ENCODE measurements around the gene SLC23A2.
"Not testable (repeated sequence)": the region's sequence is repeated elsewhere in the genome, so short reads cannot be mapped to it uniquely, and the experiment has no call there.

Gene SLC23A2

DNA sequence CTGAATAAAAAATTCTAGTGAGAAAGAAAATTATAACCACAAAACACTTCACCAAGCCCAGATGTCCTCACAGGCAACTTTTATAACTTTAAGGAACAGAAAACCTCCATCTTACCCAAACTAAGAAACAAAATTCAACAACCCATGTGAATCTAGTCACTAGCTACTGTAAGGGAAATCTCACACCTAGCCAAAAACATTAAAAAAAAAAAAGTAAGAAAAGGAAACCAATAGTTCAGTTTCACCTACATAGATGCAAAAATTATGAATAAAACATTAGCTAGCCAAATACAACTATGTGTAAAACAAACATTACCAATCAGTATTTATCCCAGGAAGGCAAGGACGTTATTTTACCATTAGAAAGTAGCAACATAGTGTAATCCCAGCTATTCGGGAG is 35.5 kb upstream of the SLC23A2 start:
- no peaks in the 10 kb centered on the region for H3K79me2 ChIP-seq (ENCODE audit: low read length)
- H3K27ac ChIP-seq (ENCODE audit: low read length) = peak overlapping the region; percentile 19; the same call in 1 of the 2 replicates
- H3K9ac ChIP-seq (ENCODE audit: low read length) = 0 out of 2 replicates have a peak overlapping the region, but pooled peaks have one; percentile 5
- no peaks in the 10 kb centered on the region for H3K9me3 ChIP-seq (ENCODE audit: insufficient read depth, low read length)
- H3K4me2 ChIP-seq (ENCODE audit: low read length) = peak overlapping the region; percentile 63
- H2AFZ ChIP-seq (ENCODE audit: low read depth, low read length) = no peak overlapping the region
- peaks cover 36% of the 10 kb centered on the region for H3K4me1 ChIP-seq (ENCODE audit: low read length)
- no peaks in the 10 kb centered on the region for H4K20me1 ChIP-seq (ENCODE audit: insufficient read depth, low read length)
- H3K36me3 ChIP-seq (replicated peaks; ENCODE audit: low read depth, low read length) = no peaks in the 10 kb centered on the region
- H3K27me3 ChIP-seq (ENCODE audit: low read depth, low read length) = no peaks in the 10 kb centered on the region; the same call in 1 of the 2 replicates
- no peak for TF ChIP-seq EZH2phosphoT487 (IDR thresholded peaks at IDR 0.05; ENCODE audit: low read depth)
- TF ChIP-seq, protein P1, sequence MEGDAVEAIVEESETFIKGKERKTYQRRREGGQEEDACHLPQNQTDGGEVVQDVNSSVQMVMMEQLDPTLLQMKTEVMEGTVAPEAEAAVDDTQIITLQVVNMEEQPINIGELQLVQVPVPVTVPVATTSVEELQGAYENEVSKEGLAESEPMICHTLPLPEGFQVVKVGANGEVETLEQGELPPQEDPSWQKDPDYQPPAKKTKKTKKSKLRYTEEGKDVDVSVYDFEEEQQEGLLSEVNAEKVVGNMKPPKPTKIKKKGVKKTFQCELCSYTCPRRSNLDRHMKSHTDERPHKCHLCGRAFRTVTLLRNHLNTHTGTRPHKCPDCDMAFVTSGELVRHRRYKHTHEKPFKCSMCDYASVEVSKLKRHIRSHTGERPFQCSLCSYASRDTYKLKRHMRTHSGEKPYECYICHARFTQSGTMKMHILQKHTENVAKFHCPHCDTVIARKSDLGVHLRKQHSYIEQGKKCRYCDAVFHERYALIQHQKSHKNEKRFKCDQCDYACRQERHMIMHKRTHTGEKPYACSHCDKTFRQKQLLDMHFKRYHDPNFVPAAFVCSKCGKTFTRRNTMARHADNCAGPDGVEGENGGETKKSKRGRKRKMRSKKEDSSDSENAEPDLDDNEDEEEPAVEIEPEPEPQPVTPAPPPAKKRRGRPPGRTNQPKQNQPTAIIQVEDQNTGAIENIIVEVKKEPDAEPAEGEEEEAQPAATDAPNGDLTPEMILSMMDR (IDR thresholded peaks at IDR 0.05; ENCODE audit: low read depth, low read length) = no peak
- H3K4me3 ChIP-seq (ENCODE audit: low read length) = peak overlapping the region; percentile 18; the same call in 1 of the 2 replicates

DNA sequence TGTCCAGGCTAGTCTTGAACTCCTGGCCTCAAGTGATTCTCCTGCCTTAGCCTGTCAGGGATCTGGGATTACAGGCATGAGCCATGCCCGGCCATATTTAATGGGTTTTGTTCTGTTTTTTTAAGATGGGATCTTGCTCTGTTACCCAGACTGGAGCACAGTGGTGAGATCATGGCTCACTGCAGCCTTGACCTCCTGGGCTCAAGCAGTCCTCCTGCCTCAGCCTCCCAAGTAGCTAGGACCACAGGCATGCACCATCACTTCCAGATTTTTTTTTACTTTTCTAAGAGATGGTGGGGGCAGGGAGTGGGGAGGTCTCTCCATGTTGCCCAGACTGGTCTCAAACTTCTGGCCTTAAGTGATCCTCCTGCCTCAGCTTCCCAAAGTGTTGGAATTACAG is 34.2 kb upstream of the SLC23A2 start:
- not testable (repeated sequence) for H3K27ac ChIP-seq (ENCODE audit: low read length); H3K79me2 ChIP-seq (ENCODE audit: low read length); H3K36me3 ChIP-seq (replicated peaks; ENCODE audit: low read depth, low read length); H3K27me3 ChIP-seq (ENCODE audit: low read depth, low read length); H4K20me1 ChIP-seq (ENCODE audit: insufficient read depth, low read length); H3K9me3 ChIP-seq (ENCODE audit: insufficient read depth, low read length); H2AFZ ChIP-seq (ENCODE audit: low read depth, low read length); H3K4me2 ChIP-seq (ENCODE audit: low read length); H3K4me3 ChIP-seq (ENCODE audit: low read length); H3K9ac ChIP-seq (ENCODE audit: low read length)
- H3K4me1 ChIP-seq (ENCODE audit: low read length) = peaks cover 36% of the 10 kb centered on the region

DNA sequence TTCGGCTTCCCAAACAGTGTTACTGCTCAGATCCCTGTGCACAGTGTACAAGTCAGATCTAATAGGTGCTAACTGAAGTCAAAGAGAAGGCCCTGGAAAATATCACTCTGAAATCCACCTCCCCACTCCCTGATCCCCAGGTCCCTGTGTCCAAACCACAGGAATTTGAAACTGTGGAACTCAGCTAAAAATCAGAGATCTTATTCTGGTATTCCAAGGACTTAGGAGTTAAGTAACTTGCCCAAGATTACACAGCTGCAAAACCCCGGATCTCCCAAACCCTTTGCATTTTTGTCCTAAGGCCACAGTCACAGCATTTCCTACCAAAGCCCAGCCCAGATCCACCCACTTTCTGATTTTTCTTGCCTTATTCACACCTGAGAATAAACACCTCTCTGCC is 32.3 kb upstream of the SLC23A2 start:
- Histone ChIP-seq H3K4me3 (ENCODE audit: low read length) (no peak overlapping the region), H4K20me1 (ENCODE audit: insufficient read depth, low read length) (no peaks in the 10 kb centered on the region), H3K79me2 (ENCODE audit: low read length) (no peaks in the 10 kb centered on the region), H2AFZ (ENCODE audit: low read depth, low read length) (no peak overlapping the region), H3K27ac (ENCODE audit: low read length) (no peak overlapping the region), H3K36me3 (replicated peaks; ENCODE audit: low read depth, low read length) (no peaks in the 10 kb centered on the region), H3K9ac (ENCODE audit: low read length) (no peak overlapping the region), H3K4me1 (ENCODE audit: low read length) (peaks cover 30% of the 10 kb centered on the region), H3K4me2 (ENCODE audit: low read length) (no peak overlapping the region), H3K9me3 (ENCODE audit: insufficient read depth, low read length) (no peaks in the 10 kb centered on the region), H3K27me3 (ENCODE audit: low read depth, low read length) (peaks cover 3% of the 10 kb centered on the region; the same call in 1 of the 2 replicates)
- no peak for TF ChIP-seq EZH2phosphoT487 (IDR thresholded peaks at IDR 0.05; ENCODE audit: low read depth)
- TF ChIP-seq, protein P1 (IDR thresholded peaks at IDR 0.05; ENCODE audit: low read depth, low read length) = no peak

DNA sequence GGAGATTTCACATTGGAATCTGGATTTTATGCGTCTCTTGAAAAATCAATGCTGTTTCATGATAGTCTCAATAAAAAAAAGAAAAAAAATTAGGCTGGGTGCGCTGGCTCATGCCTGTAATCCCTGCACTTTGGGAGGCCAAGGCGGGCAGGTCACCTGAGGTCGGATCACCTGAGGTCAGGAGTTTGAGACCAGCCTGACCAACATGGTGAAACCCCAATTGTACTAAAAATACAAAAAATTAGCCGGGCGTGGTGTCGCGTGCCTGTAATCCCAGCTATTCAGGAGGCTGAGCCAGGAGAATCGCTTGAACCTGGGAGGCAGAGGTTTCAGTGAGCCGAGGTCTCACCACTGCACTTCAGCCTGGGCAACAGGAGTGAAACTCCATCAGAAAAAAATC is 30.4 kb upstream of the SLC23A2 start:
- H3K27ac ChIP-seq (ENCODE audit: low read length); H3K27me3 ChIP-seq (ENCODE audit: low read depth, low read length); H2AFZ ChIP-seq (ENCODE audit: low read depth, low read length); H3K9ac ChIP-seq (ENCODE audit: low read length); H4K20me1 ChIP-seq (ENCODE audit: insufficient read depth, low read length); H3K4me2 ChIP-seq (ENCODE audit: low read length); H3K4me3 ChIP-seq (ENCODE audit: low read length); H3K36me3 ChIP-seq (replicated peaks; ENCODE audit: low read depth, low read length); H3K79me2 ChIP-seq (ENCODE audit: low read length); H3K9me3 ChIP-seq (ENCODE audit: insufficient read depth, low read length): not testable (repeated sequence)
- peaks cover 16% of the 10 kb centered on the region for H3K4me1 ChIP-seq (ENCODE audit: low read length)

DNA sequence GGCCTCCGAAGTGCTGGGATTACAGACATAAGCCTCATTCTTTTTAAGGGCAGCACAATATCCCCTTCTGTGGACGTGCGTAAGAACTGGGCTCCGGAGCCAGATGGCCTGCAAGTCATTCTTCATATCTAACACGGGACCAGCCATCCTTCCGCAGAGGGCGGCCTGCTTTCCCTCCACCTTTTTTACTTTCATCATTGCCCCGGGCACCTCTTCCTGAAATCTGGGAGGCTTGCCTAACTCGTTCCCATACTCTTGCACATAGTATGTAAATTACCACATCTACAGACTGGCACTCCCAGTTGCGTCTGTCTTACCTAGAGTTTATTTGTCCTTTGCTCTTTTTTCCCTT is 29.9 kb upstream of the SLC23A2 start:
- Histone ChIP-seq H3K4me1 (ENCODE audit: low read length) (peaks cover 11% of the 10 kb centered on the region), H3K9me3 (ENCODE audit: insufficient read depth, low read length) (no peaks in the 10 kb centered on the region), H3K4me2 (ENCODE audit: low read length) (no peak overlapping the region)

More for the DNA sequence above, 29.9 kb upstream of the SLC23A2 start:
- no peak overlapping the region for H3K4me3 ChIP-seq (ENCODE audit: low read length)
- H3K79me2 ChIP-seq (ENCODE audit: low read length) = no peaks in the 10 kb centered on the region
- no peak overlapping the region for H3K9ac ChIP-seq (ENCODE audit: low read length)
- H2AFZ ChIP-seq (ENCODE audit: low read depth, low read length) = no peak overlapping the region
- no peak overlapping the region for H3K27ac ChIP-seq (ENCODE audit: low read length)
- TF ChIP-seq, protein P1 (IDR thresholded peaks at IDR 0.05; ENCODE audit: low read depth, low read length) = no peak
- TF ChIP-seq EZH2phosphoT487 (IDR thresholded peaks at IDR 0.05; ENCODE audit: low read depth) = no peak
- H3K36me3 ChIP-seq (replicated peaks; ENCODE audit: low read depth, low read length) = no peaks in the 10 kb centered on the region
- H3K27me3 ChIP-seq (ENCODE audit: low read depth, low read length) = peaks cover 3% of the 10 kb centered on the region; the same call in 1 of the 2 replicates
- H4K20me1 ChIP-seq (ENCODE audit: insufficient read depth, low read length) = no peaks in the 10 kb centered on the region
